Muscle layer of duodenum (tissue), 2 donors: ENCODE measurements around the gene MAP4K4.

Experiments
- H3K27ac ChIP-seq: one replicate; pipeline ENCODE4 v1.7.0; 2013; ENCODE audit warnings: mild to moderate bottlenecking, low read length
- H3K27me3 ChIP-seq: one replicate; pipeline ENCODE4 v1.7.0; 2013; ENCODE audit warnings: low read depth, mild to moderate bottlenecking, control low read depth, low read length
- H3K36me3 ChIP-seq, 2 donors: one replicate each; pipeline ENCODE4 v1.7.0; 2013; ENCODE audit warnings: low read length in 2 of 2, control low read depth in 1 of 2, mild to moderate bottlenecking in 1 of 2; ENCODE audit not compliant: insufficient read depth in 2 of 2, control insufficient read depth in 1 of 2
- H3K4me1 ChIP-seq, 2 donors: one replicate each; pipeline ENCODE4 v1.7.0; 2013; ENCODE audit warnings: low read length in 2 of 2, mild to moderate bottlenecking in 2 of 2, control low read depth in 1 of 2, moderate library complexity in 1 of 2; ENCODE audit not compliant: insufficient read depth in 2 of 2, control insufficient read depth in 1 of 2
- H3K4me3 ChIP-seq, 2 donors: one replicate each; pipeline ENCODE4 v1.7.0; 2013; ENCODE audit warnings: low read length in 2 of 2, low read depth in 1 of 2, mild to moderate bottlenecking in 1 of 2
- H3K9me3 ChIP-seq, 2 donors: one replicate each; pipeline ENCODE4 v1.7.0; 2013; ENCODE audit warnings: low read length in 2 of 2, control low read depth in 1 of 2, mild to moderate bottlenecking in 1 of 2; ENCODE audit not compliant: control insufficient read depth in 1 of 2
- donor health status: healthy.

The MAP4K4 gene

GRCh38 chr2:101697124-101698013 is at the start of gene MAP4K4:
Gene MAP4K4, plus strand, starts transcription at chr2:101697707. Its CDS starts 374 bp downstream, at chr2:101698081.
- peak within 1 kb of the TSS; percentile 78 for H3K27ac ChIP-seq
- H3K36me3 ChIP-seq = peaks cover under 1 to 5% of the 10 kb centered on the region in 2 donors
- peaks cover 5 to 27% of the 10 kb centered on the region in 2 donors for H3K4me1 ChIP-seq
- no peaks in the 10 kb centered on the region for H3K27me3 ChIP-seq
- H3K9me3 ChIP-seq = no peaks in the 10 kb centered on the region
- peak within 1 kb of the TSS; percentile 86 to 93 for H3K4me3 ChIP-seq

GRCh38 chr2:101653469-101653868 is 44.0 kb upstream of the MAP4K4 start:
- Histone ChIP-seq H3K9me3 (no peaks in the 10 kb centered on the region), H3K4me3 (no peak overlapping the region), H3K4me1 (peaks cover 0 to 4% of the 10 kb centered on the region in 2 donors), H3K27me3 (no peaks in the 10 kb centered on the region), H3K27ac (no peak overlapping the region), H3K36me3 (no peaks in the 10 kb centered on the region)

GRCh38 chr2:101655702-101656422 is 41.6 kb upstream of the MAP4K4 start:
- Histone ChIP-seq H3K27me3 (no peaks in the 10 kb centered on the region), H3K9me3 (no peaks in the 10 kb centered on the region), H3K4me1 (peaks cover 0 to 4% of the 10 kb centered on the region in 2 donors), H3K4me3 (no peak overlapping the region), H3K27ac (no peak overlapping the region), H3K36me3 (no peaks in the 10 kb centered on the region)

GRCh38 chr2:101657787-101658186 is 39.7 kb upstream of the MAP4K4 start:
- peaks cover 0 to 4% of the 10 kb centered on the region in 2 donors for H3K4me1 ChIP-seq
- no peaks in the 10 kb centered on the region for H3K36me3 ChIP-seq
- H3K9me3 ChIP-seq = no peaks in the 10 kb centered on the region
- no peak overlapping the region for H3K4me3 ChIP-seq
- no peaks in the 10 kb centered on the region for H3K27me3 ChIP-seq
- H3K27ac ChIP-seq = no peak overlapping the region

- Histone ChIP-seq H3K27me3 (no peaks in the 10 kb centered on the region), H3K4me1 (peaks cover 0 to 4% of the 10 kb centered on the region in 2 donors), H3K4me3 (no peak overlapping the region), H3K36me3 (no peaks in the 10 kb centered on the region), H3K9me3 (no peaks in the 10 kb centered on the region), H3K27ac (no peak overlapping the region)
Observed at GRCh38 chr2:101658387-101658786, 39.1 kb upstream of the MAP4K4 start.

- Histone ChIP-seq H3K4me1 (no peaks in the 10 kb centered on the region), H3K4me3 (no peak overlapping the region), H3K27me3 (no peaks in the 10 kb centered on the region), H3K27ac (no peak overlapping the region), H3K9me3 (no peaks in the 10 kb centered on the region), H3K36me3 (no peaks in the 10 kb centered on the region)
Observed at GRCh38 chr2:101665312-101665711, 32.2 kb upstream of the MAP4K4 start.

- Histone ChIP-seq H3K27ac (no peak overlapping the region), H3K27me3 (no peaks in the 10 kb centered on the region), H3K4me3 (no peak overlapping the region), H3K4me1 (no peaks in the 10 kb centered on the region), H3K9me3 (peaks cover 0 to 8% of the 10 kb centered on the region in 2 donors), H3K36me3 (no peaks in the 10 kb centered on the region)
Observed at GRCh38 chr2:101667823-101668222, 29.7 kb upstream of the MAP4K4 start.

- H3K4me3 ChIP-seq = no peak overlapping the region
- H3K9me3 ChIP-seq = peaks cover 0 to 8% of the 10 kb centered on the region in 2 donors
- no peak overlapping the region for H3K27ac ChIP-seq
- H3K36me3 ChIP-seq = no peaks in the 10 kb centered on the region
- no peaks in the 10 kb centered on the region for H3K27me3 ChIP-seq
- H3K4me1 ChIP-seq = no peaks in the 10 kb centered on the region
Observed at GRCh38 chr2:101672047-101672446, 25.5 kb upstream of the MAP4K4 start.

GRCh38 chr2:101673920-101674319 is 23.6 kb upstream of the MAP4K4 start:
- no peak overlapping the region for H3K27ac ChIP-seq
- H3K4me1 ChIP-seq = no peaks in the 10 kb centered on the region
- H3K4me3 ChIP-seq = no peak overlapping the region
- H3K27me3 ChIP-seq = no peaks in the 10 kb centered on the region
- H3K36me3 ChIP-seq = no peaks in the 10 kb centered on the region
- H3K9me3 ChIP-seq = peaks cover 0 to 8% of the 10 kb centered on the region in 2 donors

- H3K27me3 ChIP-seq = no peaks in the 10 kb centered on the region
- H3K9me3 ChIP-seq = peaks cover 0 to 8% of the 10 kb centered on the region in 2 donors
- H3K4me1 ChIP-seq = no peaks in the 10 kb centered on the region
- no peaks in the 10 kb centered on the region for H3K36me3 ChIP-seq
- no peak overlapping the region for H3K4me3 ChIP-seq
- no peak overlapping the region for H3K27ac ChIP-seq
Observed at GRCh38 chr2:101675512-101675911, 22.0 kb upstream of the MAP4K4 start.

GRCh38 chr2:101676674-101677073 is 20.8 kb upstream of the MAP4K4 start:
- Histone ChIP-seq H3K9me3 (peaks cover 0 to 6% of the 10 kb centered on the region in 2 donors), H3K36me3 (no peaks in the 10 kb centered on the region), H3K4me3 (no peak overlapping the region), H3K4me1 (no peaks in the 10 kb centered on the region), H3K27ac (no peak overlapping the region), H3K27me3 (no peaks in the 10 kb centered on the region)
